Measurements from ENCODE around the gene TNS2. TPM values are rescaled to one million over a fixed set of nuclear protein-coding genes. Genes with fewer than 3 reads are reported as not detected.
A peak's percentile ranks its signal among the peaks of the same experiment; 100 is the strongest.
"Not testable (repeated sequence)": the region's sequence is repeated elsewhere in the genome, so short reads cannot be mapped to it uniquely, and the experiment has no call there.

The TNS2 gene
- total RNA-seq, 1 donor from 2014 or later, result 91.7 TPM

- no peak for DNase-seq (ENCODE audit: low spot score in 2 of 2, unreplicated experiment in 2 of 2)
- H3K36me3 Mint-ChIP-seq, result no peaks in the 10 kb centered on the region
- H3K27ac Mint-ChIP-seq, result no peak overlapping the region
- H3K27me3 Mint-ChIP-seq (ENCODE audit: low read depth), result peaks cover 1% of the 10 kb centered on the region
- peaks cover 17% of the 10 kb centered on the region for H3K4me1 Mint-ChIP-seq
- no peaks in the 10 kb centered on the region for H3K9me3 Mint-ChIP-seq
- TF ChIP-seq CTCF (IDR thresholded peaks at IDR 0.05; ENCODE audit: unreplicated experiment), result no peak
- no peak overlapping the region for H3K4me3 Mint-ChIP-seq
Observed at GRCh38 chr12:53091756-53092155, 41.9 kb downstream of the TNS2 start.

- no peak for DNase-seq (ENCODE audit: low spot score in 2 of 2, unreplicated experiment in 2 of 2)
- no peak for TF ChIP-seq CTCF (IDR thresholded peaks at IDR 0.05; ENCODE audit: unreplicated experiment)
Observed at GRCh38 chr12:53093777-53094393, 44.0 kb downstream of the TNS2 start.

GRCh38 chr12:53094394-53094787, 44.5 kb downstream of the TNS2 start:
- DNase-seq (ENCODE audit: low spot score in 2 of 2, unreplicated experiment in 2 of 2), result no peak
- no peak for TF ChIP-seq CTCF (IDR thresholded peaks at IDR 0.05; ENCODE audit: unreplicated experiment)
- Mint-ChIP-seq H3K4me3 (no peak overlapping the region), H3K4me1 (peaks cover 38% of the 10 kb centered on the region), H3K36me3 (no peaks in the 10 kb centered on the region), H3K9me3 (no peaks in the 10 kb centered on the region), H3K27ac (peak overlapping the region; percentile 26), H3K27me3 (ENCODE audit: low read depth) (peaks cover 1% of the 10 kb centered on the region)

More at GRCh38 chr12:53093777-53094393, 44.0 kb downstream of the TNS2 start:
- Mint-ChIP-seq H3K9me3 (no peaks in the 10 kb centered on the region), H3K36me3 (no peaks in the 10 kb centered on the region), H3K4me1 (peaks cover 32% of the 10 kb centered on the region), H3K27ac (peak overlapping the region; percentile 26), H3K27me3 (ENCODE audit: low read depth) (peaks cover 1% of the 10 kb centered on the region), H3K4me3 (no peak overlapping the region)

- H3K4me3 Mint-ChIP-seq; DNase-seq (ENCODE audit: low spot score in 2 of 2, unreplicated experiment in 2 of 2); H3K27me3 Mint-ChIP-seq (ENCODE audit: low read depth); H3K9me3 Mint-ChIP-seq; H3K36me3 Mint-ChIP-seq; H3K27ac Mint-ChIP-seq: not testable (repeated sequence)
- H3K4me1 Mint-ChIP-seq, result peaks cover 39% of the 10 kb centered on the region
Observed at GRCh38 chr12:53094796-53095595, 45.1 kb downstream of the TNS2 start.

- not testable (repeated sequence) for H3K27me3 Mint-ChIP-seq (ENCODE audit: low read depth); H3K4me3 Mint-ChIP-seq; DNase-seq (ENCODE audit: low spot score in 2 of 2, unreplicated experiment in 2 of 2); H3K36me3 Mint-ChIP-seq; H3K27ac Mint-ChIP-seq; H3K9me3 Mint-ChIP-seq
- H3K4me1 Mint-ChIP-seq, result peaks cover 41% of the 10 kb centered on the region
Observed at GRCh38 chr12:53095596-53095895, 45.7 kb downstream of the TNS2 start.

GRCh38 chr12:53096089-53096741, 46.4 kb downstream of the TNS2 start:
- Mint-ChIP-seq H3K27me3 (ENCODE audit: low read depth) (peaks cover 1% of the 10 kb centered on the region), H3K4me3 (peak overlapping the region; percentile 74), H3K9me3 (no peaks in the 10 kb centered on the region), H3K27ac (peak overlapping the region; percentile 81), H3K4me1 (peaks cover 41% of the 10 kb centered on the region), H3K36me3 (peaks cover 1% of the 10 kb centered on the region)
- DNase-seq (ENCODE audit: low spot score in 2 of 2, unreplicated experiment in 2 of 2), result no peak
- no peak for TF ChIP-seq CTCF (IDR thresholded peaks at IDR 0.05; ENCODE audit: unreplicated experiment)

Data from mesothelial cell of epicardium (in vitro differentiated cells).